ENCODE results near the gene MB21D2. TPM values are rescaled to one million over a fixed set of nuclear protein-coding genes. Genes with fewer than 3 reads are reported as not detected.

MB21D2 gene
- total RNA-seq, 1 donor from 2014 or later, result 11.0 TPM

GRCh38 chr3:192933779-192934460 is 16.3 kb upstream of the MB21D2 start:
- no peaks in the 10 kb centered on the region for H3K27me3 Mint-ChIP-seq (ENCODE audit: low read depth, unreplicated experiment)
- Histone ChIP-seq H3K4me3 (ENCODE audit: insufficient read depth, low read depth, low read length) (no peak overlapping the region), H3K36me3 (ENCODE audit: insufficient read depth, low read length) (no peaks in the 10 kb centered on the region), H3K4me2 (ENCODE audit: low read length) (peak overlapping the region; percentile 20), H3K27me3 (ENCODE audit: insufficient read depth, low read length) (no peaks in the 10 kb centered on the region), H3K4me1 (ENCODE audit: insufficient read depth, low read length) (peaks cover 9% of the 10 kb centered on the region), H4K20me1 (ENCODE audit: insufficient read depth, low read length) (no peaks in the 10 kb centered on the region), H3K9ac (ENCODE audit: low read length) (no peak overlapping the region), H3K79me2 (ENCODE audit: insufficient read depth, low read length) (no peaks in the 10 kb centered on the region), H3K9me3 (ENCODE audit: insufficient read depth, low read depth, low read length) (no peaks in the 10 kb centered on the region), H2AFZ (ENCODE audit: low read depth, low read length) (no peak overlapping the region), H3K27ac (ENCODE audit: low read depth, low read length) (peak overlapping the region; percentile 1)
- no peak for DNase-seq (ENCODE audit: low read depth)
- peaks cover 2% of the 10 kb centered on the region for H3K9me3 Mint-ChIP-seq (ENCODE audit: unreplicated experiment)
- TF ChIP-seq CTCF (IDR thresholded peaks at IDR 0.05; ENCODE audit: insufficient read depth, low read depth, low read length) (no peak), EZH2 (IDR thresholded peaks at IDR 0.05; ENCODE audit: insufficient read depth, low read length) (no peak)
- no peaks in the 10 kb centered on the region for H3K36me3 Mint-ChIP-seq (ENCODE audit: low read depth, unreplicated experiment)
- peaks cover 7% of the 10 kb centered on the region for H3K4me1 Mint-ChIP-seq (ENCODE audit: low read depth, unreplicated experiment)
- no peak overlapping the region for H3K4me3 Mint-ChIP-seq (ENCODE audit: unreplicated experiment)
- no peak for FAIRE-seq
- no peak overlapping the region for H3K27ac Mint-ChIP-seq (ENCODE audit: unreplicated experiment)

DNA sequence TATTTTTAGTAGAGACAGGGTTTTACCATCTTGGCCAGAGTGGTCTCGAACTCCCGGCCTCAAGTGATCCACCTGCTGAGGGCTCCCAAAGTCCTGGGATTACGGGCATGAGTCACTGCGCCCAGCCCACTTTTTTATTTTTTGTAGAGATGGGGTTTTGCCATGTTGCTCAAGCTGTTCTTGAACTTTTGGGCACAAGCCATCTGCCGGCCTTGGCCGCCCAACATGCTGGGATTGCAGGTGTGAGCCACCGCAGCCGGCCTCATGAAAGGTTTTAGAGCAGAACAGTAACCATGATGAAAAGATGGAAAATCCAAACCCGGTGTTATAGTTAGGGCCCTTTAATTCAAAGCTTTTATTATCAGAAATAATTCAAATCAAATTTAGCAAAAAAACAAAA is 15.6 kb upstream of the MB21D2 start:
- Mint-ChIP-seq H3K4me3 (ENCODE audit: unreplicated experiment) (no peak overlapping the region), H3K36me3 (ENCODE audit: low read depth, unreplicated experiment) (no peaks in the 10 kb centered on the region), H3K27ac (ENCODE audit: unreplicated experiment) (no peak overlapping the region), H3K9me3 (ENCODE audit: unreplicated experiment) (no peaks in the 10 kb centered on the region), H3K27me3 (ENCODE audit: low read depth, unreplicated experiment) (no peaks in the 10 kb centered on the region), H3K4me1 (ENCODE audit: low read depth, unreplicated experiment) (peaks cover 8% of the 10 kb centered on the region)
- no peaks in the 10 kb centered on the region for H3K27me3 ChIP-seq (ENCODE audit: insufficient read depth, low read length)
- no peaks in the 10 kb centered on the region for H3K79me2 ChIP-seq (ENCODE audit: insufficient read depth, low read length)
- DNase-seq (ENCODE audit: low read depth) (no peak), FAIRE-seq (no peak)
- peaks cover 9% of the 10 kb centered on the region for H3K4me1 ChIP-seq (ENCODE audit: insufficient read depth, low read length)
- H2AFZ ChIP-seq (ENCODE audit: low read depth, low read length), result no peak overlapping the region
- no peaks in the 10 kb centered on the region for H4K20me1 ChIP-seq (ENCODE audit: insufficient read depth, low read length)
- H3K9me3 ChIP-seq (ENCODE audit: insufficient read depth, low read depth, low read length), result no peaks in the 10 kb centered on the region
- H3K4me3 ChIP-seq (ENCODE audit: insufficient read depth, low read depth, low read length), result no peak overlapping the region
- H3K9ac ChIP-seq (ENCODE audit: low read length), result no peak overlapping the region
- H3K4me2 ChIP-seq (ENCODE audit: low read length), result no peak overlapping the region
- no peak overlapping the region for H3K27ac ChIP-seq (ENCODE audit: low read depth, low read length)
- H3K36me3 ChIP-seq (ENCODE audit: insufficient read depth, low read length), result no peaks in the 10 kb centered on the region
- TF ChIP-seq EZH2 (IDR thresholded peaks at IDR 0.05; ENCODE audit: insufficient read depth, low read length) (no peak), CTCF (IDR thresholded peaks at IDR 0.05; ENCODE audit: insufficient read depth, low read depth, low read length) (no peak)

- no peaks in the 10 kb centered on the region for H4K20me1 ChIP-seq (ENCODE audit: insufficient read depth, low read length)
- no peak overlapping the region for H3K27ac ChIP-seq (ENCODE audit: low read depth, low read length)
- H2AFZ ChIP-seq (ENCODE audit: low read depth, low read length), result no peak overlapping the region
- TF ChIP-seq EZH2 (IDR thresholded peaks at IDR 0.05; ENCODE audit: insufficient read depth, low read length), result no peak
- TF ChIP-seq CTCF (IDR thresholded peaks at IDR 0.05; ENCODE audit: insufficient read depth, low read depth, low read length), result no peak
- no peak overlapping the region for H3K27ac Mint-ChIP-seq (ENCODE audit: unreplicated experiment)
- no peaks in the 10 kb centered on the region for H3K9me3 Mint-ChIP-seq (ENCODE audit: unreplicated experiment)
- no peak overlapping the region for H3K4me2 ChIP-seq (ENCODE audit: low read length)
- FAIRE-seq, result no peak
- no peak overlapping the region for H3K4me3 ChIP-seq (ENCODE audit: insufficient read depth, low read depth, low read length)
- no peak for DNase-seq (ENCODE audit: low read depth)
- no peaks in the 10 kb centered on the region for H3K36me3 Mint-ChIP-seq (ENCODE audit: low read depth, unreplicated experiment)
- no peaks in the 10 kb centered on the region for H3K27me3 Mint-ChIP-seq (ENCODE audit: low read depth, unreplicated experiment)
- no peak overlapping the region for H3K4me3 Mint-ChIP-seq (ENCODE audit: unreplicated experiment)
- peaks cover 9% of the 10 kb centered on the region for H3K4me1 ChIP-seq (ENCODE audit: insufficient read depth, low read length)
- no peaks in the 10 kb centered on the region for H3K27me3 ChIP-seq (ENCODE audit: insufficient read depth, low read length)
- no peaks in the 10 kb centered on the region for H3K79me2 ChIP-seq (ENCODE audit: insufficient read depth, low read length)
- H3K36me3 ChIP-seq (ENCODE audit: insufficient read depth, low read length), result no peaks in the 10 kb centered on the region
- no peaks in the 10 kb centered on the region for H3K9me3 ChIP-seq (ENCODE audit: insufficient read depth, low read depth, low read length)
- no peak overlapping the region for H3K9ac ChIP-seq (ENCODE audit: low read length)
- peaks cover 8% of the 10 kb centered on the region for H3K4me1 Mint-ChIP-seq (ENCODE audit: low read depth, unreplicated experiment)
Observed at GRCh38 chr3:192931825-192932224, 14.2 kb upstream of the MB21D2 start.
